Measurements from ENCODE around the gene SYNGAP1.

Gene SYNGAP1

DNA sequence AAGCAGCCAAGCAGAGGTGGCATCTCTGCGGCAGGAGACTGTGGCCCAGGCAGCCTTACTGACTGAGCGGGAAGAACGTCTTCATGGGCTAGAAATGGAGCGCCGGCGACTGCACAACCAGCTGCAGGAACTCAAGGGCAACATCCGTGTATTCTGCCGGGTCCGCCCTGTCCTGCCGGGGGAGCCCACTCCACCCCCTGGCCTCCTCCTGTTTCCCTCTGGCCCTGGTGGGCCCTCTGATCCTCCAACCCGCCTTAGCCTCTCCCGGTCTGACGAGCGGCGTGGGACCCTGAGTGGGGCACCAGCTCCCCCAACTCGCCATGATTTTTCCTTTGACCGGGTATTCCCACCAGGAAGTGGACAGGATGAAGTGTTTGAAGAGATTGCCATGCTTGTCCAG lies 15.0 kb upstream of the SYNGAP1 start:
- DNase-seq (ENCODE audit: low read depth) = no peak

DNA sequence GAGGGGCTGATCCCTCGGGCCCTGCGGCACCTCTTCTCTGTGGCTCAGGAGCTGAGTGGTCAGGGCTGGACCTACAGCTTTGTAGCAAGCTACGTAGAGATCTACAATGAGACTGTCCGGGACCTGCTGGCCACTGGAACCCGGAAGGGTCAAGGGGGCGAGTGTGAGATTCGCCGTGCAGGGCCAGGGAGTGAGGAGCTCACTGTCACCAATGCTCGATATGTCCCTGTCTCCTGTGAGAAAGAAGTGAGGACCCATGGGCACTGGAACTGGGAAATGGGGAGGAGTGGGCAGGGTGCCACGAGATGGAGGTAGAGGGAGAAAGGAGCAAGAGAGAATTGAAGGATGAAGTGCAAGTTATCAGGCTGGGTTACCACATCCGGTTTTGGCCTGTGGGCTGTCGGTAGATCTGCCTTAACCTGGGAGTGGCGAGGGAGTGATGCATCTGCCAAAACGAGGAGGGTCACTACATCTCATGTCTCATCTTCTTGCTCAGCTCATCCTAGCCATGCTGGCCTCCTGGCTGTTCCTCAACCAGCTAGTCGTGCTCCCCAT lies 14.4 kb upstream of the SYNGAP1 start:
- DNase-seq (ENCODE audit: low read depth) = no peak

DNA sequence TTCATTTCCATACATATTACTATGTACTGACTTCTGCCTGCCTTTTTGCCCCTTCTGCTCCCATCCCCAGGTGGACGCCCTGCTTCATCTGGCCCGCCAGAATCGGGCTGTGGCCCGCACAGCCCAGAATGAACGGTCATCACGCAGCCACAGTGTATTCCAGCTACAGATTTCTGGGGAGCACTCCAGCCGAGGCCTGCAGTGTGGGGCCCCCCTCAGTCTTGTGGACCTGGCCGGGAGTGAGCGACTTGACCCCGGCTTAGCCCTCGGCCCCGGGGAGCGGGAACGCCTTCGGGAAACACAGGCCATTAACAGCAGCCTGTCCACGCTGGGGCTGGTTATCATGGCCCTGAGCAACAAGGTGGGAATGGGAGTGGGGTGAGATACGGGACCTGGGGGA lies 13.7 kb upstream of the SYNGAP1 start:
- DNase-seq (ENCODE audit: low read depth) = no peak

DNA sequence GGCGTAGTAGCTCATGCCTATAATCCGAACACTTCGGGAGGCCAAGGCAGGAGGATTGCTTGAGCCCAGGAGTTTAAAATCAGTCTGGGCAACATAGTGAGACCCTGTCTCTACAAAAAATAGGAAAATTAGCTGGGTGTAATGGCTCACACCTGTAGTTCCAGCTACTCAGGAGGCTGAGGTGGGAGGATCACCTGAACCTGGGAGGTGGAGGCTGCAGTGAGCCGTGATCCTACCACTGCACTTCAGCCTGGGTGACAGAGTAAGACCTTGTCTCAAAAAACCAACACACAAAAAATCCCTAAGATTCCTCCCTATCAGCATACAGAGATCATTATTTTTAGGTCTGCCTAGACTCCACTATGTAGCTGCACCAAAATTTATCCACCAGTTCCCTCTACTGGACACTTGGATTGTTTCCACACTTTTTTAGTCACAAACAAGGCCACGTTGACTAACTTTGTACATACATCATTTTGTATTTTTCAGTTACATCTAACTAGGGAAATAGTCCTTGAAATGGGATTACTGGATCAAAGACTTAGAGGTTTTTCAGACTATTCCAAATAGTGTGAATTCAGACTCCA lies 12.6 kb upstream of the SYNGAP1 start:
- no peak for DNase-seq (ENCODE audit: low read depth)

DNA sequence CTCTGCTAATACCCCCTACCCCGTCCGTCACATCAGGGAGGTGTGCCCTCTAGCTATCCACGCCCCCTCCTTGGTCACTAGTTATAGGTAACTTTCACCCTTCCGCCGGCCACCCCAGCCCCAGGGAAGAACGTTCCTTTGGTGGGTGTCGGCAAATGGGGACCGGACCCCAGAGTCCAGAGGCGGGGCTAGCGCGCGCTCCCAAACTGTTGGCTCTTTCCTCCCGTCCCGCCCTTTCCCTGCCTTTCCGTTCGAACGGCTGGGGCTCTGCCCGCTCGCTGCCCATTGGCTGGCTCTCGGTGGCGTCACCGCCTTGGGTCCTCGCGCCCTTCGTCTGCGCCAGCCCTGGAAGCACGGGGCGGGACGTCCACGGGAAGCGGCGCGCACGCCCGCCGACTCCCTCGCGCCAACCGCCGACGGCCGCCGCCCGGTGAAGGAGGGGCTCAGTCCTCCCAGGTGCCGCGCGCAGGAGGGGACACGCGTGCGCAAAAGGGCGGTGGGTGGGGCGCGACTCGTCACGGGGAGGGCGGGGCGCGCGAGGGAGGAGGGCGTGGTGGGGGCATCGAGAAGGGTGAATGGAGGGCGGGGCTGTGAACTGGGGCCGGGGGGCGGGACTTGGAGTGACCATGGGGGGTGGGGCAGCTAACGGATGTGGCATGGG lies 9.7 kb upstream of the SYNGAP1 start:
- DNase-seq (ENCODE audit: low read depth) = peak; percentile 95

DNA sequence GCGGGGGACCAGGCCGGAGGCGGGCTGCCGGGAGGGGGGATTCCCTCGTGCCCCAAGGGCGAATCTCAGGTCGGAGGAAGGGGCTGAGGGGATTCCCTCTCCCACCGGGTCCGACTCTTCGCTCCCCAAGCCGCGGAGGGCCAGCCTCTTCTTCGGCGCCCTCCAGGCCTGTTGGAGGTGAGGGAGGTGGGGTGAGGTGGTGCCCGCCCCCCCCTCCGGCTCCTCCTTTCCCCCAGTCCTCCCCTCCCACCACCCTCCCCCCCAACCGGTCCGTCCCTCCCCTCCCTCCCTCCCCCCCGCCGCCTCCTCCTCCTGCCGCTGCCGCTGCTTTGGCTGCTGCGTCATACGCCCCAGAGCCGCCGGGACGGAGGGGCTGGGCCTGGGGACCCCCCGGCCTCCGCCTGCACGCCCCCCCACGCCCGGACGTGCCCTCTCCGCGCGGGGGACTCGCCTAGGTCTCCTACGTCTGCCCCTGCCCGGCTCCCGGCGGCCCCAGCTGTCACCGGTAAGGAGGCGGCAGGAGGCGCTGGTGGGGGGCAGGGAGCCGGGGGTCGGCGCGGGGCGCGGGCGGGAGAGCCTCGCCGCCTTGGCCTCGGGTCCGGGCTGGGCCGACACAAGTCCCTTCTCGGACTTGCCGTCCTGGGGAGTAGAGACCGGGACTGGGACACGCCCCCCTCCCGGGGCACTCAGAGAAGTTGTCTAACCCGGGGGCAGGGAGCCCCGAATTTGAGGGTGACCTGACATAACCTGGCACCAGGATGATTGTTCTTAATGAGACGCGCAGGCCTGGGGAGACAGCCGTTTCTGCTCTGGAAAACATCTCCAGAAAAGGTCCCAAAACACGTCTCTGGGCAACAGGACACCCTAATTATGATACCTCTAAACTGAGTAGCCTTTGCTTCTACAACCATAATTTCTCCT lies 8.9 kb upstream of the SYNGAP1 start, which contains the start of gene PHF1:
Gene PHF1 (plus strand): TSS at position 304 of the 921 bp plus-strand sequence. CDS start 1,250 bp downstream, outside the sequence.
- no peak for DNase-seq (ENCODE audit: low read depth)

DNA sequence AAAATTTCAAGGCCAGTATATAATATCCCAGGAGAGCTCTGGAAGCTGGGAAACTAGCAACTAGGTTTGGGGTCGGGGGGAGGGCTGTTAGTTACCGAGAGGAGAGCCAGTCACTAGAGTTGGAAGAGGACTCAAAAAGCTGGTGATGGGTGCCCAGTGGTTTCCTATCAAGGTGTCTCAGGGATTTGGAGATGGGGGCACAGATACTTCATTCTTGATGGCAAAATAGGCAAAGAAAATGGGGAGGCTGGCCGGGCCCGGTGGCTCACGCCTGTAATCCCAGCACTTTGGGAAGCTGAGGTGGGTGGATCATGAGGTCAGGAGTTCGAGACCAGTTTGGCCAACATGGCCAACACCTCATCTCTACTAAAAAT lies 8.2 kb upstream of the SYNGAP1 start:
- no peak for DNase-seq (ENCODE audit: low read depth)

DNA sequence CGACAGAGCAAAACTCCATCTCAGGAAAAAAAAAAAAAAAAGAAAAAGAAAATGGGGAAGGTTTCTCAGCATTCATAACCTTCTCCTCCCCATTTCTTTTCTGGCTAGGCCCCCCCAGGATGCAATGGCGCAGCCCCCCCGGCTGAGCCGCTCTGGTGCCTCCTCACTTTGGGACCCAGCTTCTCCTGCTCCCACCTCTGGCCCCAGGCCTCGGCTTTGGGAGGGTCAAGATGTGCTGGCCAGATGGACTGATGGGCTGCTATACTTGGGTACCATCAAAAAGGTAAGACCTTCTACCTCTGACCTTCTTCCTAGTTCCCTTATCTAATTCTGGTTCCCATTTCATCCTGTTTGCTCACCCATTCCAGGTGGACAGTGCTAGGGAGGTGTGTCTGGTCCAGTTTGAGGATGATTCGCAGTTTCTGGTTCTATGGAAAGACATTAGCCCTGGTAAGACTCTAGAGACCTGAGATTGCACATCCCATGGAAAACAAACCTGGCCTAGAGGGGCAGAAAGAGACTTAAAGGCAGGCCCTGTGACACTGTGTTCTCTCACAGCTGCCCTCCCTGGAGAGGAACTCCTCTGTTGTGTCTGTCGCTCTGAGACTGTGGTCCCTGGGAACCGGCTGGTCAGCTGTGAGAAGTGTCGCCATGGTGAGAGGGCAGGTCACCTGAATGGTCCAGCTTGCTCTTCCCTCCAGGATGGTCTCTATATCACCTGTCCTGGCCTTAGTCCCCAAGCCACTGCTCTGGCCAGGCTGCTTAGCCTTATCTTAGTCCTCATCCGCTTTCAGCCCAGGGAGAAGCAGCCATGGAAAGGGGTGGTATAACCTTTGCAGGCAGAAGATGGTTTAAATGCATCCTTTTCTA lies 7.5 kb upstream of the SYNGAP1 start:
- DNase-seq (ENCODE audit: low read depth) = no peak

DNA sequence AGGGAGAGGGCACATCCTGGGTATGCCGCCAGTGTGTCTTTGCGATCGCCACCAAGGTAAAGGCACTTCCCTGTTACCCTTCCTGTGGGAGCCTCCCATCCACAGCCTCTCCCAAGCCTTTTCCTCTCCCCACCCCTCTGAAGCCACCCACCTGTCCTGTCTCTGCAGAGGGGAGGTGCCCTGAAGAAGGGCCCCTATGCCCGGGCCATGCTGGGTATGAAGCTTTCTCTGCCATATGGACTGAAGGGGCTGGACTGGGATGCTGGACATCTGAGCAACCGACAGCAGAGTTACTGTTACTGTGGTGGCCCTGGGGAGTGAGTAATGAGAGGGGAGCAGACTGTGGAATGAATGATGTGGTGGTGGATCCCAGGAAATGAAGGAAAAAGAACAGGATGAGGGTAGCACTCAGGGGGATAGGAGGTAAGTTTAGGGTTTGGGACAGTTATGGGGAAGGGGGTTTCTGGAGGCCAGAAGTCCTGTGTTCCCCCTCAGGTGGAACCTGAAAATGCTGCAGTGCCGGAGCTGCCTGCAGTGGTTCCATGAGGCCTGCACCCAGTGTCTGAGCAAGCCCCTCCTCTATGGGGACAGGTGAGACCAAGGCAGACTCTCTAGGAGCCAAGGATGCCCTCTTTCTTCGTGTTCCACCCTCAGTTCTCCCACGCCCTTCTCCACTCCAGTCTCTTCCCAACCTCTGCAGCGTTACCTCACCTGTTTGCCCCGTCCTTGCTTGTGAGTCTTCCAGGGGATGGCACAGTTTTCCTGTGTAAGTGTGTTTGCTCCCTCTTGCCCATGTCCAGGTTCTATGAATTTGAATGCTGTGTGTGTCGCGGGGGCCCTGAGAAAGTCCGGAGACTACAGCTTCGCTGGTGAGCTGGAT lies 6.4 kb upstream of the SYNGAP1 start:
- no peak for DNase-seq (ENCODE audit: low read depth)

DNA sequence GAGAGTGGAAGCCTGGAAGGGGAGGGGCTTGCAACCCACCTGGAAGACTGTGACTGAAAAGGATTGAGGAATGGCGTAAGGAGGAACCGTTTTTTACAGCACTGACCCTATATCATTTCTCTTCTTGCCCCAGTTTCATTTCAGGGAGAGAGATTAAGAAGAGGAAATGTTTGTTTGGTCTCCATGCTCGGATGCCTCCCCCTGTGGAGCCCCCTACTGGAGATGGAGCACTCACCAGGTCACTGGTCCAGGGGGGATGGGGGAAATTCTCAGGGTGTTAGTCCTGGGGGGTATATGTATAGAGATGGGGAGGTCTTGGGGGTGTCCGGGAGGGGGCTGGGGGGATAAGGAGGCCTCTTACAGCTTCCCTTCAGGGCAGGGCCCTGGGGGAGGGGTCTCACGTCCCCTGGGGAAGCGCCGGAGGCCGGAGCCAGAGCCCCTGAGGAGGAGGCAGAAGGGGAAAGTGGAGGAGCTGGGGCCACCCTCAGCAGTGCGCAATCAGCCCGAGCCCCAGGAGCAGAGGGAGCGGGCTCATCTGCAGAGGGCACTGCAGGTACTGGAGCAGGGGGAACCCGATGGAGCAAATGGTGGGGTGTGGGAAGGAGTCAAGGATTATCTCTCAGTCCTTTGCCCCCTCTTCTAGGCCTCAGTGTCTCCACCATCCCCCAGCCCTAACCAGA lies 5.1 kb upstream of the SYNGAP1 start:
- DNase-seq (ENCODE audit: low read depth) = no peak

DNA sequence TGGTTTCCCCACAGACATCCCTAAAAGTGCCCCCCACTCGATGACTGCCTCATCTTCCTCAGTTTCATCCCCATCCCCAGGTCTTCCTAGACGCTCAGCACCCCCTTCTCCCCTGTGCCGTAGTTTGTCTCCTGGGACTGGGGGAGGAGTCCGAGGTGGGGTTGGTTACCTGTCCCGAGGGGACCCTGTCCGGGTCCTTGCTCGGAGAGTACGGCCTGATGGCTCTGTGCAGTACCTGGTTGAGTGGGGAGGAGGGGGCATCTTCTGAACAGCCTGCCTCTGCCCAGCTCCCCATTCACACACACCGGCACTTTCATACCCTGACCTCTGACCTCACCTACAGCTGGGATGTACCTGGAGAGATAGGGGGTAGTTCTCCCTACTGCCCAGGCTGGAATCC lies 4.0 kb upstream of the SYNGAP1 start:
- DNase-seq (ENCODE audit: low read depth) = no peak

DNA sequence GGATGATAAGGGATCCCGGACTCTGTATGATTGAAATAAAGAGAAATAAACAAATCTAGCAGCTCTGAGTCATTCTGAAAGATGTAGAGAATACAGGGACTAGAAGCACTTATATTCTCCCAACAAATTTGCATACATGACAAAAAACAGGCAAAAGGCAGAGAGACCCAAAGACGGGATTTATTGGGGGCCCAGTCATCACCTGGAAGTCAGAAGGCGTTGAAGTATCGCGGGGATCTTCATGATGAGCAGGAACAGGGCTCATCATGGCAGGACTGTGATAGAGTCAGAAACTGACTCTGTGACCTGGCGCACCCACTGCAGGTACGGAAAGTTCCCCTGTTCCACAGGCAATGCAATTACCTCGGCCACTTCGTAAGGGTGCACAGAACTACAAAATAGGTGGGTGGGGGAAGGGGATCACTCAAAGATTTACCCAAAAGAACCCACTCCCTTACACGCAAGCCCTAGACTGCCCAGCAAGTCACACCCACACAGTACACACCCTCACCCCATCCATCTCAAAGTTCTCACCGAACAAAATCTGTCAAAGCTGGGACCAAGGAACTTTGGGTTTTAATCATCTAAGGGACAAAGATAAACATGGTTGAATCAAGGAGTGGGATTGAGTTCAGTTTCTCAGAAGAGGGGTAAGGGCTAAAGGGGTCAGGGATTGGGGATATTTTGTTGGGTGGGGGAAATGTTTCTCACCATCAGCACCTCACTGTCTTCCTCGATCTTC lies 3.3 kb upstream of the SYNGAP1 start:
- DNase-seq (ENCODE audit: low read depth) = no peak

DNA sequence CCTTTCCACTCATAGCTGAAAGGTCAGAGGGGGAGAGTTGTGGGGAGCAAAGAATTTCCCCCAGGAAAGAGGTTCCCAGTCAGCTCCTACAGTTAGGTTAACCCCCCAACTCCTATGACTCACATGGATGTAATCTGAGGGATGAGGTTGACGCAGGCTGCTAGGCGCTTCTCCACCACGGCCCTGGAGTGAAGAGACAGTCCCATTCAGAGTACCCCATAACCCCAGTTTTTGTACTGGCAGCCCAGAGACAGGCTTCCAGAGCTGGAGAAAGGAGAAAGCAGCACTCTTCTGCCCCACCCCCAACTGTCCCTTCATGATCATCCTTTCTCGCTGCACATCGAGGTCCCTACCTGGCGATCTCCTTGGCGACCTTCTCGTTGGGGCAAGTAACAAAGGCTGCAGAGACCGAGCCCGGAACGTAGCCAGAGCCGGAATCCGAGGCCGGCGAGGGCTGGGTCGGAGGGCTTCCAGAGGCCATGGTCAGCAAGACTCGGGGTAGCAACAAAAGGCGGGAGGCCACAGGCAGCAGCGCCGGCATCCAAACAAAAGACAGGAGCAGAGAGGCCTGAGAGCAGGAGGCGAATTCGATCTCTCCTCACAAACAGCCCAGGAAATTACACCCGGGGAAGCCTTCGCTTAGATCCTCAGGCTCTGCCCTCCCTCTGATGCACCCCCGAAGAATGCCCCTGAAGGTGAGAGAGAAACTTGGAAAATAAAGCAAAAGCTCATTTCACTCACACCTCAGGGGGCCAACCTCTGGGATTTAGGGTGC lies 2.5 kb upstream of the SYNGAP1 start:
- no peak for DNase-seq (ENCODE audit: low read depth)

DNA sequence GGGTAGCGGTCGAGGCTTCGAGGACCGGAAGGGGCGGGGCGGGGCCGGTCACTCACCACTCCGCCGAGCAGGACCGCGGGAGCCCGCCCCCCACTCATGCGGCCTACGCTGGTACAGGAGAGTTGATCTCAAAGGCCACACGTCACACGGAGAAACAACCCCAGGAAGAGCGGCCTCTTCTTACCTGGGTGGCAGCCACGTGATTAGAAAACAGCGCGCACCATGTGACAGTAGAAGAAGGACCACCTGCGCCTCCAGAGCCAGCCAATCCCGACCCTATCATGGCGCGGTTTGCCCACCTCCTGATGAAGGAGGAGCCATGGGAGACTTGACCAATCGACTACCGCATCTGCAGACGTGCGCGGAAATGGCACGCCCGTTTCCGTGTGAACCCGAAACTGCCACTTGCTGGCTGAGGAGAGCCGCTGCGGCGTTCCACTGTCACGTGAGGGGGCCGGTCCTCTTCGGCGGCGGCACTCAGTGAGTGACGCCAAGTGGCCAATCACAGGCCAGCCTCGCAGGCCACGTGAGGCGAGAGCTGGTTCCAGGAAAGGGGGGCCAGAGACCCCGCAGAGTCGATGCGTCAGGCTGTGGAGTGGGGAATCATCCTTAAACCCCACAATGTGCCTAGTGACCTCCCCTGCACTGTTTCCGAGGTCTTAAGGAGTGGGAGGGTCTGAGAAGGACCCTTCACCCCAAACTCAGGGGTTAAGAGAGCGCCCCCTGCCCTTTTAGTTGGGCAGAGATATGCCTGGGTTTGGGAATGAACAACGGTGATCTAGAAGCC lies 1.8 kb upstream of the SYNGAP1 start, which contains the start of gene CUTA:
Gene CUTA (minus strand): TSS at position 205 of the 787 bp plus-strand sequence. CDS start 107 bp downstream, at position 98.
- peak; percentile 98 for DNase-seq (ENCODE audit: low read depth)

DNA sequence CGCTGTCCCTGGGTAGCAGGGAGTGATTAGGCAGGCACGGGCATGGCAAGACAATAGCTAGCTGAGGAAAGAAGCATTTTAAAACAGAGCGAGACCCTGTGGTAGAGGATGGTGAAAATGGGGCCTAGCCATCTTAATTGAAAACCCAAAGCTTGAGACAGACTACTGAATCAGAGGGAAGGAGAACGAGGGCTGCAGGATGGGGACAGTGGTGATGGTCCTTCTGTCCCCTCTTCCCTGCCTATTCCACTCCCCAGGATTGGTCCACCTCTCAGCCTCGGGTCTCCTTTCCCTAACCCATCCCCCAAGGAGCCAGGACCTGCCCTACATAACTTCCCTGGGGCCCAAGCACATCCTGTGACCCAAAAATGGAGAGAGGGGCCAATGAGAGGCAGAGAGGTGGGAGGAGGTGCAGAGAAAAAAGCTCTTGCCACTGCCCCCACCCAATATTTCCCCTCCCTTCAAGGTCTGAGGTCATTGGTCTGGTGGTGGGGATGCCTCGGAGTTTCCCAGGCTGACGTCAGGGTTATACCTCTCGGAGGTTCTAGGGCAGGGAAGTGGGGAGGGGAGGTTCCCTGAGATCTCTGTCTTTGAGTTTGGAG lies 1.1 kb upstream of the SYNGAP1 start:
- DNase-seq (ENCODE audit: low read depth) = no peak

DNA sequence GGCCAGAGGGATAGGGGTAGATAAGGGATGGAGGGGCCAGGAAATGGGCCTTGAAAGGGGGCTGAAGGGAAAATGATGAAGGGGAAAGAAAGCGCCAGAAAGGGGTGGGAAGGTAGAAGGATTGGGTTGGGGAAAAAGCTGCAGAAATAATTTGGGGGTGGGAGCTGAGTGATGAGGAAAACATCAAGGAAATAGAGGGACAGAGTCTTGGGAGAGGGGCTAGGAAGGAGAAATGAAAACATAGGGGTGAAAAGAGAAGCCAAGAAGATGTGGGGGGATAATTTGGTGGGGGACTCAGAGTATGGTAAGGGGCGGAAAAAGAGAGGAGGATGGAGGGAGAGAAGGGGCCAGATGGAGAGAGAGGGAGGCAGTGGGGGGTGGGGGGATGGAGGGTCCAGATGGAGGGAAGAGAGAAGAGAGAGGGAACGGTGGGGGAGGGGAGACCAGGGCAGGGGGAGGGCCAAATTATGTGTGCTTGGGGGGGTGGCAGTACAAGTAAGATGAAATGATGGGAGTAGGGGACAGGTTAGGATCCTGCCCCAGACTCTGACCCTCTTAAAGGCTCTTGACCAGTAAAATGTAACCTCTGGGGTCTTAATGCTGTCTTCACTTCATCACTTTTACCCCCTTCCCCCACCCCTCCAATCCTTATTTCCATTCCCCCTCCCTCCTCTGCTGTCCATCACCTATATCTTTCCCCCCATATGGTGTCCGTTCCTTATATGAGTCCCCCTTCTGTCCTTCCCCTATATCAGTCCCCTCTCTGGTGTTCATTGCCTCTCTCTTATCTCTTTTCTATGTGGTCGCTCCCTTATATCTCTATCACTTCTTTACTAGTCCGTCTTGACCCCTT lies 852 bp downstream of the SYNGAP1 start:
- no peak for DNase-seq (ENCODE audit: low read depth)

All from CMK (cell line).